GM21825 (cell line): ENCODE measurements around the gene H3-3A.
A peak's percentile ranks its signal among the peaks of the same experiment; 100 is the strongest.

ENCODE experiments used
- ATAC-seq: cut with Tn5 transposase; IDR thresholded peaks from one replicate; pipeline ENCODE4 v1.9.1; 2021; ENCODE audit warnings: mild to moderate bottlenecking, moderate library complexity; ENCODE audit not compliant: unreplicated experiment

The H3-3A gene

GRCh38 chr1:226110249-226111097 is 48.0 kb downstream of the H3-3A start:
- ATAC-seq = peak; percentile 72

GRCh38 chr1:226111098-226111882 is 48.8 kb downstream of the H3-3A start:
- no peak for ATAC-seq

GRCh38 chr1:226111883-226112261 is 49.4 kb downstream of the H3-3A start:
- no peak for ATAC-seq

GRCh38 chr1:226112626-226113025 is 50.1 kb downstream of the H3-3A start:
- ATAC-seq = no peak

GRCh38 chr1:226116673-226117072 is 54.2 kb downstream of the H3-3A start:
- no peak for ATAC-seq

GRCh38 chr1:226117330-226117729 is 54.8 kb downstream of the H3-3A start:
- ATAC-seq = no peak

GRCh38 chr1:226118357-226118756 is 55.8 kb downstream of the H3-3A start:
- no peak for ATAC-seq

GRCh38 chr1:226119169-226119568 is 56.7 kb downstream of the H3-3A start:
- ATAC-seq = no peak

- no peak for ATAC-seq
These were observed 57.9 kb downstream of the H3-3A start for GRCh38 chr1:226120398-226120797.

GRCh38 chr1:226121049-226121586 is 58.6 kb downstream of the H3-3A start:
- ATAC-seq = no peak
